NT2/D1 (cell line): ENCODE data around the gene ATP13A2.
A peak's percentile ranks its signal among the peaks of the same experiment; 100 is the strongest.
"Not testable (repeated sequence)": the region's sequence is repeated elsewhere in the genome, so short reads cannot be mapped to it uniquely, and the experiment has no call there.

Experiments
- DNase-seq: peaks from one replicate; pipeline ENCODE4 v3.0.0-alpha.2; 2011; ENCODE audit warnings: low read depth, low spot score
- H3K27me3 ChIP-seq: 2 replicates; pipeline ENCODE4 v1.6.0; 2011; ENCODE audit warnings: mild to moderate bottlenecking; ENCODE audit not compliant: insufficient read length, insufficient read depth
- H3K36me3 ChIP-seq: 2 replicates; pipeline ENCODE4 v1.6.1; 2011; ENCODE audit warnings: mild to moderate bottlenecking, low read length, mixed read lengths; ENCODE audit not compliant: insufficient read depth, insufficient read length
- H3K4me1 ChIP-seq: 2 replicates; pipeline ENCODE4 v1.5.1; 2011; ENCODE audit not compliant: insufficient read depth, insufficient read length
- H3K4me3 ChIP-seq: 2 replicates; pipeline ENCODE4 v1.5.1; 2011; ENCODE audit warnings: low read depth; ENCODE audit not compliant: insufficient read length
- H3K9ac ChIP-seq: 2 replicates; pipeline ENCODE4 v1.6.0; 2011; ENCODE audit warnings: low read depth; ENCODE audit not compliant: insufficient read length
- H3K9me3 ChIP-seq: 2 replicates; pipeline ENCODE4 v1.5.1; 2011; ENCODE audit warnings: mild to moderate bottlenecking, low read length; ENCODE audit not compliant: insufficient read depth
- SUZ12 ChIP-seq: IDR thresholded peaks from 2 replicates; pipeline ENCODE4 v1.6.1; 2011; ENCODE audit not compliant: insufficient read length, insufficient read depth; ENCODE audit errors: extremely low read depth
- YY1 ChIP-seq: IDR thresholded peaks from 2 replicates; pipeline ENCODE4 v1.6.1; 2011; ENCODE audit not compliant: insufficient read length, insufficient read depth
- ZNF274 ChIP-seq: IDR thresholded peaks from 2 replicates; pipeline ENCODE4 v1.6.1; 2011; ENCODE audit warnings: mild to moderate bottlenecking, low read depth, low read length

The ATP13A2 gene

GRCh38 chr1:16961297-16962133, 50.2 kb downstream of the ATP13A2 start:
- Histone ChIP-seq H3K4me1 (no peaks in the 10 kb centered on the region), H3K9ac (peak overlapping the region; percentile 67), H3K4me3 (no peak overlapping the region), H3K27me3 (no peaks in the 10 kb centered on the region), H3K9me3 (no peaks in the 10 kb centered on the region), H3K36me3 (peaks cover 9% of the 10 kb centered on the region)
- DNase-seq, result no peak
- no peak for TF ChIP-seq SUZ12
- no peak for TF ChIP-seq YY1

- no peak for TF ChIP-seq YY1
- TF ChIP-seq SUZ12, result no peak
- no peak for TF ChIP-seq ZNF274
- Histone ChIP-seq H3K9me3 (no peaks in the 10 kb centered on the region), H3K36me3 (peaks cover 9% of the 10 kb centered on the region), H3K9ac (peak overlapping the region; percentile 67), H3K27me3 (no peaks in the 10 kb centered on the region), H3K4me3 (peak overlapping the region; percentile 37), H3K4me1 (no peaks in the 10 kb centered on the region)
- peak; percentile 75 for DNase-seq
These were observed 51.0 kb downstream of the ATP13A2 start for GRCh38 chr1:16960560-16961296.

GRCh38 chr1:16958475-16958874, 53.3 kb downstream of the ATP13A2 start:
- Histone ChIP-seq H3K9me3 (no peaks in the 10 kb centered on the region), H3K9ac (no peak overlapping the region), H3K36me3 (peaks cover 21% of the 10 kb centered on the region), H3K4me1 (no peaks in the 10 kb centered on the region), H3K4me3 (no peak overlapping the region), H3K27me3 (no peaks in the 10 kb centered on the region)
- no peak for DNase-seq
- TF ChIP-seq YY1, result no peak
- TF ChIP-seq ZNF274, result no peak
- no peak for TF ChIP-seq SUZ12

GRCh38 chr1:16957731-16958130, 54.0 kb downstream of the ATP13A2 start:
- no peaks in the 10 kb centered on the region for H3K4me1 ChIP-seq
- no peak overlapping the region for H3K4me3 ChIP-seq
- no peaks in the 10 kb centered on the region for H3K9me3 ChIP-seq
- H3K27me3 ChIP-seq, result no peaks in the 10 kb centered on the region
- DNase-seq, result no peak
- H3K9ac ChIP-seq, result no peak overlapping the region
- H3K36me3 ChIP-seq, result peaks cover 21% of the 10 kb centered on the region
- TF ChIP-seq ZNF274 (no peak), SUZ12 (no peak), YY1 (no peak)

- Histone ChIP-seq H3K27me3 (no peaks in the 10 kb centered on the region), H3K4me3 (no peak overlapping the region), H3K36me3 (peaks cover 21% of the 10 kb centered on the region), H3K9ac (no peak overlapping the region), H3K4me1 (peaks cover 3% of the 10 kb centered on the region), H3K9me3 (no peaks in the 10 kb centered on the region)
- no peak for TF ChIP-seq ZNF274
- TF ChIP-seq SUZ12, result no peak
- TF ChIP-seq YY1, result no peak
- no peak for DNase-seq
These were observed 55.0 kb downstream of the ATP13A2 start for GRCh38 chr1:16956775-16957174.

GRCh38 chr1:16955186-16955585, 56.5 kb downstream of the ATP13A2 start:
- no peak overlapping the region for H3K4me3 ChIP-seq
- no peak for TF ChIP-seq SUZ12
- no peak for DNase-seq

GRCh38 chr1:16954579-16954978, 57.1 kb downstream of the ATP13A2 start:
- Histone ChIP-seq H3K4me1 (peaks cover 5% of the 10 kb centered on the region), H3K27me3 (no peaks in the 10 kb centered on the region), H3K9ac (no peak overlapping the region), H3K4me3 (no peak overlapping the region), H3K9me3 (no peaks in the 10 kb centered on the region), H3K36me3 (peaks cover 21% of the 10 kb centered on the region)
- TF ChIP-seq ZNF274, result no peak
- TF ChIP-seq YY1, result no peak
- no peak for TF ChIP-seq SUZ12
- no peak for DNase-seq

More at GRCh38 chr1:16955186-16955585, 56.5 kb downstream of the ATP13A2 start:
- Histone ChIP-seq H3K9ac (no peak overlapping the region), H3K4me1 (peaks cover 5% of the 10 kb centered on the region), H3K36me3 (peaks cover 21% of the 10 kb centered on the region), H3K9me3 (no peaks in the 10 kb centered on the region), H3K27me3 (no peaks in the 10 kb centered on the region)

GRCh38 chr1:16952376-16952775, 59.4 kb downstream of the ATP13A2 start:
- H3K4me3 ChIP-seq, H3K4me1 ChIP-seq, H3K9ac ChIP-seq, H3K9me3 ChIP-seq, DNase-seq, H3K27me3 ChIP-seq: not testable (repeated sequence)
- peaks cover 25% of the 10 kb centered on the region for H3K36me3 ChIP-seq

- not testable (repeated sequence) for H3K9ac ChIP-seq, H3K27me3 ChIP-seq, H3K4me3 ChIP-seq, DNase-seq, H3K9me3 ChIP-seq
- Histone ChIP-seq H3K4me1 (peaks cover 12% of the 10 kb centered on the region), H3K36me3 (peaks cover 23% of the 10 kb centered on the region)
These were observed 62.7 kb downstream of the ATP13A2 start for GRCh38 chr1:16949026-16949425.

- peaks cover 12% of the 10 kb centered on the region for H3K4me1 ChIP-seq
- H3K4me3 ChIP-seq, H3K9ac ChIP-seq, DNase-seq, H3K9me3 ChIP-seq, H3K27me3 ChIP-seq: not testable (repeated sequence)
- H3K36me3 ChIP-seq, result peaks cover 29% of the 10 kb centered on the region
These were observed 63.3 kb downstream of the ATP13A2 start for GRCh38 chr1:16948282-16948891.
